Gastroesophageal sphincter (tissue), 4 donors: ENCODE measurements around the gene RAB27B. TPM values are rescaled to one million over a fixed set of nuclear protein-coding genes. Genes with fewer than 3 reads are reported as not detected.
"Not testable (repeated sequence)": the region's sequence is repeated elsewhere in the genome, so short reads cannot be mapped to it uniquely, and the experiment has no call there.

ENCODE experiments used
- ATAC-seq: fragments of 150-250 bp; one replicate; pipeline ENCODE4 v1.9.1; 2016; ENCODE audit warnings: mild to moderate bottlenecking, moderate library complexity
- H3K27ac ChIP-seq, 4 donors: fragments of 200-600 bp; sonication (generic) in 3 of 4; 1 replicate in 3 of 4; 2 replicates in 1 of 4; pipeline ENCODE4 v1.5.1; 2016 to 2019
- H3K27me3 ChIP-seq: fragments of 200-600 bp; sonication (generic); one replicate; pipeline ENCODE4 v1.5.1; 2019
- H3K36me3 ChIP-seq, 2 donors: fragments of 200-600 bp; sonication (generic); one replicate each; pipeline ENCODE4 v1.5.1; 2019; ENCODE audit warnings: control low read depth in 1 of 2
- H3K4me1 ChIP-seq, 3 donors: fragments of 200-600 bp; sonication (generic); 1 replicate in 2 of 3; 2 replicates in 1 of 3; pipeline ENCODE4 v1.5.1; 2016 to 2019; ENCODE audit warnings: control low read depth in 2 of 3
- H3K4me3 ChIP-seq, 2 donors: fragments of 200-600 bp; sonication (generic); one replicate each; pipeline ENCODE4 v1.5.1; 2019; ENCODE audit warnings: mild to moderate bottlenecking in 1 of 2, moderate library complexity in 1 of 2
- H3K9me3 ChIP-seq, 3 donors: fragments of 200-600 bp; sonication (generic); one replicate each; pipeline ENCODE4 v1.5.1; 2017 to 2019; ENCODE audit warnings: control low read depth in 2 of 3
- CTCF ChIP-seq, 4 experiments: fragments of 200-600 bp in 2 of 4; fragments of 450-650 bp in 2 of 4; sonication (generic) in 1 of 4; IDR thresholded peaks; one replicate each; pipeline ENCODE4 v1.5.1; 2017 to 2019; ENCODE audit warnings: antibody characterized with exemption in 4 of 4, mild to moderate bottlenecking in 2 of 4, moderate library complexity in 2 of 4
- EP300 ChIP-seq: sonication (generic); formaldehyde crosslinking; IDR thresholded peaks from one replicate; pipeline ENCODE4 v1.6.1; 2017; ENCODE audit warnings: antibody characterized with exemption, mild to moderate bottlenecking
- POLR2A ChIP-seq, 2 donors: fragments of 450-650 bp; IDR thresholded peaks; one replicate each; pipeline ENCODE4 v1.6.1; 2017; ENCODE audit warnings: antibody characterized with exemption in 2 of 2, mild to moderate bottlenecking in 2 of 2, moderate library complexity in 1 of 2
- POLR2AphosphoS5 ChIP-seq: sonication (generic); formaldehyde crosslinking; IDR thresholded peaks from one replicate; pipeline ENCODE4 v1.6.1; 2017; ENCODE audit warnings: antibody characterized with exemption
- WGBS, 2 donors: methylation state at CpG; one replicate each; pipeline ENCODE4 v1.1.5; 2018; ENCODE audit warnings: low coverage in 1 of 2; 5-methylcytosine and 5-hydroxymethylcytosine counted together
- total RNA-seq, 4 donors: library from RNA; depleted of rRNA; stranded (reverse); fragments of >200 nt; gene quantifications; one replicate each; pipeline ENCODE4 v1.1.0, GENCODE V29; 2016

RAB27B gene
- total RNA-seq, 4 donors from 2014 or later = 0.31 to 3.0 (median 0.69) TPM

- no peaks in the 10 kb centered on the region for H3K36me3 ChIP-seq
- no peak overlapping the region for H3K4me3 ChIP-seq
- H3K27me3 ChIP-seq = no peaks in the 10 kb centered on the region
- no peak for TF ChIP-seq POLR2A (IDR thresholded peaks at IDR 0.05)
- TF ChIP-seq CTCF (IDR thresholded peaks at IDR 0.05) = no peak
- WGBS, 2 donors = 81 to 90% methylated on average over 2 of the region's 2 CpGs
- no peak overlapping the region for H3K27ac ChIP-seq
- no peak for ATAC-seq
- no peaks in the 10 kb centered on the region for H3K9me3 ChIP-seq
- H3K4me1 ChIP-seq = no peaks in the 10 kb centered on the region
These were observed 13.2 kb upstream of the RAB27B start for GRCh38 chr18:54815086-54815485.

GRCh38 chr18:54820785-54821275, 7.4 kb upstream of the RAB27B start:
- 93 to 100% methylated on average over 2 of the region's 2 CpGs for WGBS, 2 donors
- ATAC-seq, H3K36me3 ChIP-seq, H3K9me3 ChIP-seq, H3K27ac ChIP-seq, H3K27me3 ChIP-seq, H3K4me1 ChIP-seq, H3K4me3 ChIP-seq: not testable (repeated sequence)

- TF ChIP-seq POLR2A (IDR thresholded peaks at IDR 0.05) (no peak), POLR2AphosphoS5 (no peak), CTCF (IDR thresholded peaks at IDR 0.05) (no peak), EP300 (no peak)
- H3K4me3 ChIP-seq = no peak overlapping the region
- H3K27me3 ChIP-seq = no peaks in the 10 kb centered on the region
- no peaks in the 10 kb centered on the region for H3K36me3 ChIP-seq
- H3K4me1 ChIP-seq = peaks cover 0 to 3% (median 3%) of the 10 kb centered on the region in 3 donors
- ATAC-seq = no peak
- H3K27ac ChIP-seq = no peak overlapping the region
- H3K9me3 ChIP-seq = no peaks in the 10 kb centered on the region
- 73 to 79% methylated on average over 6 of the region's 6 CpGs for WGBS, 2 donors
These were observed 5.1 kb upstream of the RAB27B start for GRCh38 chr18:54822872-54823845.

GRCh38 chr18:54824761-54825160, 3.5 kb upstream of the RAB27B start:
- no peaks in the 10 kb centered on the region for H3K9me3 ChIP-seq
- WGBS, 2 donors = 91 to 100% methylated on average over 1 of the region's 1 CpG
- no peak for TF ChIP-seq EP300
- no peak for TF ChIP-seq CTCF (IDR thresholded peaks at IDR 0.05)
- no peak for TF ChIP-seq POLR2AphosphoS5
- TF ChIP-seq POLR2A (IDR thresholded peaks at IDR 0.05) = no peak

GRCh38 chr18:54825601-54826344, 2.5 kb upstream of the RAB27B start:
- Histone ChIP-seq H3K36me3 (no peaks in the 10 kb centered on the region), H3K4me3 (no peak overlapping the region), H3K4me1 (peaks cover 0 to 14% (median 3%) of the 10 kb centered on the region in 3 donors), H3K27ac (no peak overlapping the region), H3K27me3 (no peaks in the 10 kb centered on the region), H3K9me3 (no peaks in the 10 kb centered on the region)
- TF ChIP-seq POLR2AphosphoS5 = no peak
- no peak for TF ChIP-seq EP300
- no peak for TF ChIP-seq POLR2A (IDR thresholded peaks at IDR 0.05)
- TF ChIP-seq CTCF (IDR thresholded peaks at IDR 0.05) = no peak
- WGBS, 2 donors = 70 to 100% methylated on average over 1 to 2 of the region's 2 CpGs
- ATAC-seq = no peak

More at GRCh38 chr18:54824761-54825160, 3.5 kb upstream of the RAB27B start:
- ATAC-seq = no peak
- Histone ChIP-seq H3K27me3 (no peaks in the 10 kb centered on the region), H3K4me1 (peaks cover 0 to 14% (median 3%) of the 10 kb centered on the region in 3 donors), H3K27ac (no peak overlapping the region), H3K4me3 (no peak overlapping the region), H3K36me3 (no peaks in the 10 kb centered on the region)
